Measurements from ENCODE around the gene PRPS1.

PRPS1 gene

GRCh38 chrX:107627838-107628661 lies at the start of gene PRPS1:
TSS of gene PRPS1 (plus strand) at chrX:107628510. CDS start at chrX:107628629, 119 bp downstream.
- TF ChIP-seq PATZ1 (CRISPR knock-in tag; IDR thresholded peaks at IDR 0.05; ENCODE audit: borderline replicate concordance) (no peak), ESRRG (CRISPR knock-in tag; IDR thresholded peaks at IDR 0.05) (no peak), OSR1 (CRISPR knock-in tag; IDR thresholded peaks at IDR 0.05) (no peak), CSDC2 (CRISPR knock-in tag; IDR thresholded peaks at IDR 0.05) (no peak), ZC3H10 (CRISPR knock-in tag; IDR thresholded peaks at IDR 0.05) (no peak), ZNF70 (CRISPR knock-in tag; IDR thresholded peaks at IDR 0.05) (no peak), BACH2 (CRISPR knock-in tag; IDR thresholded peaks at IDR 0.05; ENCODE audit: borderline replicate concordance) (no peak), ARNTL (CRISPR knock-in tag; IDR thresholded peaks at IDR 0.05; ENCODE audit: borderline replicate concordance, low read depth) (no peak)

GRCh38 chrX:107579956-107580355 lies 48.4 kb upstream of the PRPS1 start:
- TF ChIP-seq TCF4 (CRISPR knock-in tag; IDR thresholded peaks at IDR 0.05; ENCODE audit: borderline replicate concordance) (no peak), TSHZ2 (CRISPR knock-in tag; IDR thresholded peaks at IDR 0.05) (no peak), GLIS3 (CRISPR knock-in tag; IDR thresholded peaks at IDR 0.05) (no peak), RARB (CRISPR knock-in tag; IDR thresholded peaks at IDR 0.05) (no peak), PATZ1 (CRISPR knock-in tag; IDR thresholded peaks at IDR 0.05; ENCODE audit: borderline replicate concordance) (no peak), ZNF565 (CRISPR knock-in tag; conservative IDR thresholded peaks at IDR 0.05; ENCODE audit: low read depth) (no peak), ZNF8 (CRISPR knock-in tag; IDR thresholded peaks at IDR 0.05) (no peak), ESRRG (CRISPR knock-in tag; IDR thresholded peaks at IDR 0.05) (no peak), ZC3H10 (CRISPR knock-in tag; IDR thresholded peaks at IDR 0.05) (no peak), SNAI2 (CRISPR knock-in tag; IDR thresholded peaks at IDR 0.05) (no peak), POU6F1 (CRISPR knock-in tag; IDR thresholded peaks at IDR 0.05; ENCODE audit: borderline replicate concordance, low read depth) (no peak), ZFP30 (CRISPR knock-in tag; IDR thresholded peaks at IDR 0.05) (no peak), BACH2 (CRISPR knock-in tag; IDR thresholded peaks at IDR 0.05; ENCODE audit: borderline replicate concordance) (no peak)
- ATAC-seq: no peak

More at GRCh38 chrX:107627838-107628661, at the start of gene PRPS1:
- ATAC-seq: peak; percentile 98

GRCh38 chrX:107581923-107582322 lies 46.4 kb upstream of the PRPS1 start:
- no peak for ATAC-seq
- TF ChIP-seq ISL1 (CRISPR knock-in tag; IDR thresholded peaks at IDR 0.05) (no peak), ESRRG (CRISPR knock-in tag; IDR thresholded peaks at IDR 0.05) (no peak), POU6F1 (CRISPR knock-in tag; IDR thresholded peaks at IDR 0.05; ENCODE audit: borderline replicate concordance, low read depth) (no peak), CSDC2 (CRISPR knock-in tag; IDR thresholded peaks at IDR 0.05) (no peak), PATZ1 (CRISPR knock-in tag; IDR thresholded peaks at IDR 0.05; ENCODE audit: borderline replicate concordance) (no peak), CSRNP3 (CRISPR knock-in tag; IDR thresholded peaks at IDR 0.05) (no peak), ZFP3 (CRISPR knock-in tag; IDR thresholded peaks at IDR 0.05) (no peak), BACH2 (CRISPR knock-in tag; IDR thresholded peaks at IDR 0.05; ENCODE audit: borderline replicate concordance) (no peak), ZNF8 (CRISPR knock-in tag; IDR thresholded peaks at IDR 0.05) (no peak)
